ENCODE data around the gene AGPAT3. TPM values are rescaled to one million over a fixed set of nuclear protein-coding genes. Genes with fewer than 3 reads are reported as not detected.

The AGPAT3 gene
- polyA plus RNA-seq, 6 donors from 2014 or later: 6.4 to 11.9 (median 8.1) TPM

DNA sequence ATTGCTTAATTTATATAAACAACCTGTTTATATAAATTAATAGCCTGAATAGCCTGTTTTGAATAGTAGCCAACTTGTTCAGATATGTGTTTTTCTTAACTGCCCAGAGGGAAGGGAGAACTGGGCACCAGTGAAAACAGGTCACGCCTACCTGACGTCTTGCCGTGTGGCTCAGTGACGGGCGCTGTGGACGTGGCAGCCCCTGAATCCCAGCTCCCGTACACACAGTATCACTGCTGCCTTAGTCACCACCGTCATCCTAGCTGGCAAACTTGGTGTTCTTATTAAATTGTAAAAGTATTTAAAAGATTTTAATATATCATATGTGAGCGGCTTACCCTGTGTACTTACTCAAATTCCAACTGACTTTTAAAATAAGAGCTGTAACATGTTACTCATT is 111.6 kb downstream of the AGPAT3 start:
- Mint-ChIP-seq H3K9me3 (no peaks in the 10 kb centered on the region), H3K27ac (no peak overlapping the region), H3K4me1 (peaks cover 8 to 13% (median 8%) of the 10 kb centered on the region in 3 donors), H3K36me3 (no peaks in the 10 kb centered on the region), H3K4me3 (no peak overlapping the region), H3K27me3 (no peaks in the 10 kb centered on the region)
- ATAC-seq (ENCODE audit: low read depth in 2 of 2) (no peak), DNase-seq (no peak)

DNA sequence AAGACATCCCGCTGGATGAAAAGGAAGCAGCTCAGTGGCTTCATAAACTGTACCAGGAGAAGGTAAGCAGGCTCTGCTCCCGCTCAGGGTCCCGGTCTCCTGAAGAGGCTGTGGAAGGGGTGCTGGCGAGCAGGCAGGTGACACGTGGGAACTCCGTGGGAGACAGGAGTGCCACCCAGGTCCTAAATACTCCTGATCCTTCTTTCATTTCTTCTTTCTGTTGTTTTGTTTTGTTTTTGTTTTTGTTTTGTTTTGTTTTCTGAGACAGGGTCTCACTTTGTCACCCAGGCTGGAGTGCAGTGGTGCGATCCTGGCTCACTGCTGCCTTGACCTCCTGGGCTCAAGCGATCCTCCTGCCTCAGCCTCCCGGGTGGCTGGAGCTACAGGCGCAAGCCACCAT is 113.0 kb downstream of the AGPAT3 start:
- Mint-ChIP-seq H3K4me3 (no peak overlapping the region), H3K9me3 (no peaks in the 10 kb centered on the region), H3K4me1 (peaks cover 8 to 13% (median 8%) of the 10 kb centered on the region in 3 donors), H3K36me3 (no peaks in the 10 kb centered on the region), H3K27me3 (no peaks in the 10 kb centered on the region), H3K27ac (peak overlapping the region in 1 of 6 donors; percentile 32)
- ATAC-seq (ENCODE audit: low read depth in 2 of 2) (no peak), DNase-seq (no peak)

DNA sequence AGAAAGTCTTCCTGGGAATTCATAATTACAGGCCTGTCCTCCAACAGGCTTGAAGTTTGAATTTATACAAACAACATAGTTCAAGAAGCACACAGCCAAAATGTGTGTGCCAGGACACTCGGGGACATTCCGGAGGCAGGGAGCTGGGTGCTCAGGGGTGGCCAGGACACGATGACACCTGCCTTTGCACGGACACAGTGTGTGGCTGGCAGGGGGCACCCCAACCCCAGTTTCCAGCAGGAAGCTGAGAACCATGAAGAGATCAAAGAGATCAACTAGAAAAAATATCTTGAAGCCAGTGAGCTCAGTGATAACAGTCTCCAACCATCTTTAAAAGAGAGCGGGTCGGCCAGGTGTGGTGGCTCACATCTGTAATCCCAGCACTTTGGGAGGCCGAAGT is 114.6 kb downstream of the AGPAT3 start:
- ATAC-seq (ENCODE audit: low read depth in 2 of 2) (no peak), DNase-seq (no peak)
- Mint-ChIP-seq H3K9me3 (no peaks in the 10 kb centered on the region), H3K36me3 (no peaks in the 10 kb centered on the region), H3K4me3 (no peak overlapping the region), H3K27me3 (no peaks in the 10 kb centered on the region), H3K27ac (no peak overlapping the region), H3K4me1 (peaks cover 6 to 8% (median 8%) of the 10 kb centered on the region in 3 donors)

DNA sequence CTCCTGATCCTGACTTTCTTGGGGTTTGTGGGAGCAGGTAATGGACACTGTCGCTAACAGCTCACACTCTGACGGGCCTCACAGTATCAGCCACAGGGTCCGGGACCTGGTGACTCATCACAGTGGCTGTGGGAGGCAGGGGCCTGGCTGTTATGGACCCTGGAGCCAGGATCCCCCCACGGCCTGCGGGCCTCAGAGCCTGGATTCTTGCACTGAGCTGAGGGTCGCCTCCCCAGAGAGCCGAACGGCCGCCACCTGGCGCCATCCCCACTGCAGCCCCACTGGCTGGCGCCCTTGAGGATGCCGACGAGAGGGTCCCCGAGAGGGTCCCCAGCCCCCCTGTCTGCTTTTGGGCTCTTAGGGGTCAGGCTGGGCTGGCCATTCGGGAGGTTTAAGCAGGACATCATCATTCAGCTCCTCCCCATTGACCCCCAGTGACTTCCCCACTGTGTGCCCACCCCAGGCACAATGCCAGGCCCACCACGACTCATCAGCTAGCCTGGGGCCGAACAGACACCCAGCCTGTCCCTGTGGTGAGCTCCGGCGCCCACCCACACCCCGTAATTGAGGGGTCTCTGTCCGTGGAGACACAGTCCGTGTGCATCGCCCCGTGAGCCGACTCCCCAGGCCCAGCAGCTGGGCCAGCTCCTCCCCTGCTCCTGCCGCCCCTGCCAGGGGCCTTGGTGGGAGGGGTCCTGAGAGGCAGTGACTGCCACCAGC is 116.3 kb downstream of the AGPAT3 start:
- H3K4me3 Mint-ChIP-seq: no peak overlapping the region
- H3K27ac Mint-ChIP-seq: peak overlapping the region in 2 of 6 donors; percentile 30 to 68
- no peaks in the 10 kb centered on the region for H3K36me3 Mint-ChIP-seq
- ATAC-seq (ENCODE audit: low read depth in 2 of 2) (no peak), DNase-seq (no peak)
- H3K4me1 Mint-ChIP-seq: peaks cover 5 to 7% (median 6%) of the 10 kb centered on the region in 3 donors
- no peaks in the 10 kb centered on the region for H3K9me3 Mint-ChIP-seq
- H3K27me3 Mint-ChIP-seq: no peaks in the 10 kb centered on the region

DNA sequence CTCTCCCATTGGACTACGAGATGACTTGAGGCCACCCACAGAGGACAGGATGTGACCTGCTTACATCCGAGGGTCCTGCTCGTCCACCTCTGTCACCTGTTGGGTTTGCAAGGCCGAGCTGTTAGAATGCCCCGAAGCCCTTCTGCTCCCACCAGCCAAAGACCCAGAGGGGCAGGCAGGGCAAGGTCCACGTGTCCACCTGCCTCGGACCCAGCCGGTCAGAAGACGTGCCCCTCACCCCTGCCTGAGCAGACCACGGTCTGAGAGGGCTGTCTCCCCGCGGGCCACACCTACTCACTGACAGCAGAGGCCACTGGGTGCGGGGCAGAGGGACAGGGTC is 116.8 kb downstream of the AGPAT3 start:
- no peaks in the 10 kb centered on the region for H3K9me3 Mint-ChIP-seq
- H3K36me3 Mint-ChIP-seq: no peaks in the 10 kb centered on the region
- DNase-seq (no peak), ATAC-seq (ENCODE audit: low read depth in 2 of 2) (no peak)
- H3K27ac Mint-ChIP-seq: peak overlapping the region in 1 of 6 donors; percentile 30
- no peaks in the 10 kb centered on the region for H3K27me3 Mint-ChIP-seq
- no peak overlapping the region for H3K4me3 Mint-ChIP-seq
- H3K4me1 Mint-ChIP-seq: peaks cover 6 to 8% (median 7%) of the 10 kb centered on the region in 3 donors

DNA sequence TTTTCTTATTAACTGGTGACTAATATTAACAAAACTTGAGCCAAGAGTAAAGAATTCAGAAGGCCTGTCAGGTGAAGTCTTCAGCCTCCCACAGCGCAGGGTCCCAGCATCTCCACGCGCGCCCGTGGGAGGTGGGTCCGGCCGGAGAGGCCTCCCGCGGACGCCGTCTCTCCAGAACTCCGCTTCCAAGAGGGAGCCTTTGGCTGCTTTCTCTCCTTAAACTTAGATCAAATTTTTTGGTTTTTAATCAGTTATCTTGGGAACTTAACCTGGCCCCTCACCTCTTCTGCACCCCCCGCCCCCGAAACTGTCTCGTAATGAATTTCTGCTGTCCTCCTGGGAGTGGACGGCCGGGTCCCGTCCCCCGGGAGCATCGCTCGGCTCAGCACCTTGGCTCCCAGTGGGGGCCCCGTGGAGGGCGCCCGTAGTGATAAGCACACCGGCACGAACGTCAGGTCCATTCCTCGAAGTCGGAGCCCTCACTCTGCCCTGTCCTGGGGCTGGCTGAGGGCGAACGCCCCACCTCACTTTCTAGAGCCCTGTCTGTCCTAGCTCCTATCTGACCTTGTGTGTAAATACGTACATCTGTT is 117.6 kb downstream of the AGPAT3 start:
- H3K4me1 Mint-ChIP-seq: peaks cover 6 to 8% (median 7%) of the 10 kb centered on the region in 3 donors
- H3K27ac Mint-ChIP-seq: peak overlapping the region in 1 of 6 donors; percentile 20
- ATAC-seq (ENCODE audit: low read depth in 2 of 2): no peak

DNA sequence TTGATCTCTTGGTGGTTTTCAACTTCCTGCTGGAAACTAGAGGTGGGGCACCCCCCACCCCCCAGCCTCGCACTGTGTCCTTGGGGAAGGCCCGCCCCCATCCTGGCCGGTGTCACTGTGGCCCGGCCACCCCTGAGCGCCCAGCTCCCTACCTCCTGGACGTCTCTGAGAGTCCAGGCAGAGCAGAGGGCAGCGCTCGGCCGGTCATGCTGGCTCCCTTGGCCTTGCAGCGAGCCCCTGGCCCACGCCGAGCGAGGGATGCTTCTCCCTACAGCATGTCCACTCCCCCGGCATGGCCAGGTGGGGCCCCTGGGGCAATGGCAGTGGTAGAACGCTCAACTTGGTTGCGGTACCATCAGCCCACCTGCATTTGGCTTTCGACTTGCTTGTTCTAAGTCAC is 118.4 kb downstream of the AGPAT3 start:
- DNase-seq: no peak
- Mint-ChIP-seq H3K27me3 (no peaks in the 10 kb centered on the region), H3K4me3 (no peak overlapping the region), H3K4me1 (peaks cover 6 to 8% (median 7%) of the 10 kb centered on the region in 3 donors), H3K27ac (peak overlapping the region in 1 of 6 donors; percentile 20), H3K36me3 (no peaks in the 10 kb centered on the region), H3K9me3 (no peaks in the 10 kb centered on the region)
- ATAC-seq (ENCODE audit: low read depth in 2 of 2): no peak

More for the DNA sequence above, 117.6 kb downstream of the AGPAT3 start:
- no peak overlapping the region for H3K4me3 Mint-ChIP-seq
- no peaks in the 10 kb centered on the region for H3K36me3 Mint-ChIP-seq
- H3K27me3 Mint-ChIP-seq: no peaks in the 10 kb centered on the region
- H3K9me3 Mint-ChIP-seq: no peaks in the 10 kb centered on the region
- DNase-seq: no peak

DNA sequence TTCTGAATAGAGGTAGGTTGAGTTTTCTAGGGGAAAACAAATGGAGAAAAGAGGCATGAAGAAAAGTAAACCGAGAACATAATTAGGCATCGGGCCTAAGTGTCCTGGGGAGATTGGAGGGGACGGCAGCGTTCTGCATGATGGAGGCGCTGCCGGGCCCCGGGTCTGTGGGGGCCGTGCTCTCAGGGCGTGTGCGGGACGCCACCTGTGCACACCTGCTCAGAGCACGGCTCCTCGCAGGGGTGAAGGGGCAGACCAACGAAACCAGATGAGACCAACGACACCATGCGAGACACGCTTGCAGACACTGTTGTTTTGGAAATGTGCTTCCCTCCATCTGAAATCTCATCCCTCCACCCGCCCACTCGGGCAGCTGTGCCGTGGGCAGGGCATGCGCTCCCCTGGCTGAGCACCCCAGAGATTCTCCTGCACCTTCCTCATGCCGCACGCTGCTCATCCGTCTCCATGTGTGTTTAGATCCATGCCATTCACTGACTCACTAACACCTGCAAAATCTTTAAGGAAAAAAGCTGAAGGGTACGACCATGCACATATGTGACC is 118.9 kb downstream of the AGPAT3 start:
- no peaks in the 10 kb centered on the region for H3K9me3 Mint-ChIP-seq
- peak overlapping the region in 1 of 6 donors; percentile 37 for H3K27ac Mint-ChIP-seq
- ATAC-seq (ENCODE audit: low read depth in 2 of 2) (no peak), DNase-seq (no peak)
- peak overlapping the region in 2 of 8 donors; percentile 7 to 41 for H3K4me3 Mint-ChIP-seq
- peaks cover 6 to 8% (median 7%) of the 10 kb centered on the region in 3 donors for H3K4me1 Mint-ChIP-seq
- H3K36me3 Mint-ChIP-seq: no peaks in the 10 kb centered on the region
- H3K27me3 Mint-ChIP-seq: no peaks in the 10 kb centered on the region

DNA sequence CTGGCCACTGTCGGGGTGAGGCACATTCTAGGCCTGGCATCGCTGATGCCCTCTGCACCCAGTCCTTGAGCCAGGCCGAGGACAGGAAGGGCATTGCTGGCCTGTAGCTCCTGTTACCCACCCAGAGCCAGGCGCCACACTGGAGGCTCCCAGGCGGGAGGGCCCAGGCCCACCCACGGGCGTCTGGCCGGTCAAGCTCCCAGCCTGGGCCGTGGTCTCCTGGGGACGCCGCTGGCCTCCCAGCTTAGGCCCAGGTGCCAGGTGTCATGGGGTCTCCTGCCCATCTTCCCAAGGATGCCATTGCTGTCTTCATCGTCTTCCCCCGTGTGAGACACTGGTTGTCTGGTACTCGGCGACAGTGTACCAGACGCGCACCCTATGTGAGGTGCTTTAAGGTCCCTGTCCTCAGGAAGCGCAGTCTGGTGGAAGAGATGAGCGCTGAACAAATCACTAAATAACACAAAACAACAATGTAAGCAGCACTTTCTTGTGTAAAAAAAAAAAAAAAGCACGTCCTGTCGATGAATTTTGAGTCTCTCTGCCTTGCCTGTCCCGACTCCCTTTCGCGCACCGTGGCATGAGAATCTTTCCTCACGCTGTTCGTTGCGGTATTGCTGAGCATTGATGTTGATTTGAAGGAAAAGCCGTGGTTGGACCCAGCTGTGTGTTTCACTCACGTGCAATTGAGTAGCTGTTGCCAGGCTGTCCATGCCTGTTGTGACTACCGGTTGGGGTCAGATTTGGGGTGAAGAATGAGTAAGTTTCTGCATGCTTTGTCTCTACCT is 120.1 kb downstream of the AGPAT3 start:
- Mint-ChIP-seq H3K36me3 (no peaks in the 10 kb centered on the region), H3K4me3 (no peak overlapping the region), H3K27ac (peak overlapping the region in 3 of 6 donors; percentile 51 to 76 (median 62)), H3K9me3 (no peaks in the 10 kb centered on the region), H3K4me1 (peaks cover 6 to 8% (median 7%) of the 10 kb centered on the region in 3 donors), H3K27me3 (no peaks in the 10 kb centered on the region)
- ATAC-seq (ENCODE audit: low read depth in 2 of 2): no peak
- no peak for DNase-seq

DNA sequence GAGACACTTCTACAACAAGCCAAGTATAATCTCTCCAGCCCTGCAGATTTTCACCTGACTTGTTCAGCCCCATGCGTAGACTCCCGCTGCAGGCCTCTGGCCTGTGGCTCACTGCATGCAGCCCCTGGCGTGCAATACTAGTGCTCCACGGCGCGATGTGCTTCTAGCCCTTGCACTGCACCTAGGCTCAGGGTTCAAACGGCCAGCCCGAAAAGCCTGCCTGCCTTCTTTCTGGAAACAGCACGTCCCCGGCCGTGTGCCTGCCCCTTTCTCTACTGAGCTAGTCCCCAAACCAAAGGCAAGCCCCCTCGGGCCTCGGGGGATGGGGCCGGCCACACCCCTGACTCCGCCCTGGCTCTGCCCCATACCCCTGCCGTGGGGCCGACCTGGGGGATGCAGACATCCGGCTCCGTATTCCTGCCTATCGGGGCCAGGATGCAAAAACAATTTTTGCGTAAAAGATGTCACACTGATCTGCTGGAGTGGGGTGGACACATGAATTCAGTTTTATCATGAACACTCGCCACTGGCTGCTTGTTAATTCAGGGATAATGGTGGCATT is 120.7 kb downstream of the AGPAT3 start:
- H3K36me3 Mint-ChIP-seq: no peaks in the 10 kb centered on the region
- H3K4me1 Mint-ChIP-seq: peaks cover 6 to 8% (median 7%) of the 10 kb centered on the region in 3 donors
- H3K27me3 Mint-ChIP-seq: no peaks in the 10 kb centered on the region
- no peak for ATAC-seq (ENCODE audit: low read depth in 2 of 2)
- H3K4me3 Mint-ChIP-seq: no peak overlapping the region
- peak overlapping the region in 3 of 6 donors; percentile 49 to 76 (median 67) for H3K27ac Mint-ChIP-seq
- no peak for DNase-seq
- no peaks in the 10 kb centered on the region for H3K9me3 Mint-ChIP-seq

DNA sequence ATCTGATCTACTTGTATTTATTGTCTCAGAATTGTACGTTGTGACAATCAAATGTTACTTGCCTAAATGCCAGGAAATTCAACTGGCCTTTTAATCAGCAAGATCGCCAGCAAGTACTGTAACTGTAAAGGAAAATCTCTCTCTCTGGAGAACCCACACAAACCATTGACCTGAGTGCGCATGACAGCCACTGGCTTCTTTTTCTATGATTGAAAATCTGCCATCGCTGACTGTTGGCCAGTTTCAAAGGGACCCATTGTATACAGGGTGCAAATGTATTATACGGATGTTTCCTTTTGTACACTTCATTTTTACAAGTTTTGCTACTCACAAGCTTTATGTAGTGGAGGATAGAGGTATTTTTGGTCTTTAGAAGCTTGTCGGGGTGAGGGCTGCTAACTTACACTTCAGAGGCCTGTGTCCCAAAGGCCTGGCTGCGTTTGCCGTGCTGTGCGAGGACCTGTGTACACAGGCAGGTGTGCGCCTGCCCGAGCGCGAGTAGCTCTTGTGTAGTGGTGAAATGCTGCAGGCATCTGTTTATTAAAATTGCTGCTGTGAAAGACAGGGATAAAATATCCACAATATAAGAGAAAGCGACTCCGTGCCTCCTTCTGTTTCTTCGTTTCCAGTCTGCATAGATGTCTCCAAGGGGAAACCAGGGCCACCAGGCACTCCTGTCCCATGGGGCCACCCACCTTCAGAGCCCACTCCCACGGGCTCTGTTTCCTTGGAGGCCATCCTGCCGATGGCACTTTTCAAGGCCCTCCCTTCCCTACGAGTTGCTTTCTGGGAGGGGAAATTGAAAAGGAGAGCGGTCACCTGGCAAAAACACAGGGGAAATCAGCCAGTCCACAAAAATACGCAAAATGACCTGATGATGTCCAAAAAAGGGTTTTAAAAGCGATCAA is 121.8 kb downstream of the AGPAT3 start:
- Mint-ChIP-seq H3K4me1 (peaks cover 6 to 8% (median 7%) of the 10 kb centered on the region in 3 donors), H3K9me3 (no peaks in the 10 kb centered on the region), H3K36me3 (no peaks in the 10 kb centered on the region), H3K4me3 (no peak overlapping the region), H3K27ac (no peak overlapping the region), H3K27me3 (peaks cover 0 to 5% (median 0%) of the 10 kb centered on the region in 3 donors)
- no peak for ATAC-seq (ENCODE audit: low read depth in 2 of 2)
- DNase-seq: no peak

DNA sequence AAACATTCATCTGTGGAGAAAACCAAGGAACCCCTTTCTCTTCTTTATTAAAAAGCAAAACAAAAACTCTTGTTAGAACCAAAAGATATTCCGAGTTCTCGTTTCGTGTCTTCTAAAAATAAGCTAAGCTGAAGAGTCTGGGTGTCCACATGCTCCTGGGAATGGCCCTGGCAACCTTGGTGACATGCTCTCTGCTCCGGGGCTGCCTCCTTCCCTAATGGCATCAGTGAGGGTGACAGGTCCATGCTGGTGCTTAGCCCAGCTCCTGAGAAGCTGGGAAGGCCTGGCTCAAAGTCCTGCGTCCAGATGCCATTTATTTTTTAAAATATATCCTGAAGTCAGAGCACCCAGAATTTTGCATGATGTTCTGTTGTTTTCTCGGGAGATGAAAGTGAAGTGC is 122.5 kb downstream of the AGPAT3 start:
- Mint-ChIP-seq H3K9me3 (no peaks in the 10 kb centered on the region), H3K4me3 (no peak overlapping the region), H3K27ac (peak overlapping the region in 1 of 6 donors; percentile 67), H3K4me1 (peaks cover 6 to 8% (median 7%) of the 10 kb centered on the region in 3 donors), H3K36me3 (no peaks in the 10 kb centered on the region), H3K27me3 (peaks cover 0 to 5% (median 0%) of the 10 kb centered on the region in 3 donors)
- DNase-seq: no peak
- ATAC-seq (ENCODE audit: low read depth in 2 of 2): no peak
